GM12865 (cell line): ENCODE data around the gene GAS1.
A peak's percentile ranks its signal among the peaks of the same experiment; 100 is the strongest.

Experiments
- DNase-seq: peaks from one replicate; pipeline ENCODE4 v3.0.0; 2010; ENCODE audit warnings: low read depth
- H3K4me3 ChIP-seq: 2 replicates; pipeline ENCODE4 v1.5.1; 2011; ENCODE audit warnings: mild to moderate bottlenecking, low read depth, low read length, control low read depth
- TF ChIP-seq, protein P1 (sequence below): IDR thresholded peaks from 2 replicates; pipeline ENCODE4 v1.5.1; 2011; ENCODE audit warnings: low read length, control low read depth, low read depth, inconsistent platforms; ENCODE audit not compliant: insufficient read depth; ENCODE audit errors: missing control alignments

GAS1 gene

DNA sequence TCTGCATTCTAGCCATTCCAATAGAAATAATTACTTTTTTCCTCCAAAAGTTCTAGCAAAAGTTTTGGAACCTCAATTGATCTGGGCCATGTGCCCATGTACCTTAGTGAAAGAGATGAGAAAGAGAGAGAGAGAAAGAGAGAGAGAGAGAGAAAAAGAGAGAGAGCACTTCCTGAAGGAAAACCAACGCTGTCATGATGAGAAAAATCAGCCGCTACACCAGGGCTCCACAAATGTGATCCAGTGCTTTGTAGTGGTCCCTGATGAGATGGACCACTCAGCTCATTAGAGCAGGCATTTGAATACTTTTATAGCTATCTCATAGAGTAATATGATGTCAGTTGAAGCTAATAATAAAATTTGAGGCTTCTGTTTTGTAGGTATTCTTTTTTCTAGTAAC, 7.7 kb upstream of the GAS1 start:
- TF ChIP-seq, protein P1, sequence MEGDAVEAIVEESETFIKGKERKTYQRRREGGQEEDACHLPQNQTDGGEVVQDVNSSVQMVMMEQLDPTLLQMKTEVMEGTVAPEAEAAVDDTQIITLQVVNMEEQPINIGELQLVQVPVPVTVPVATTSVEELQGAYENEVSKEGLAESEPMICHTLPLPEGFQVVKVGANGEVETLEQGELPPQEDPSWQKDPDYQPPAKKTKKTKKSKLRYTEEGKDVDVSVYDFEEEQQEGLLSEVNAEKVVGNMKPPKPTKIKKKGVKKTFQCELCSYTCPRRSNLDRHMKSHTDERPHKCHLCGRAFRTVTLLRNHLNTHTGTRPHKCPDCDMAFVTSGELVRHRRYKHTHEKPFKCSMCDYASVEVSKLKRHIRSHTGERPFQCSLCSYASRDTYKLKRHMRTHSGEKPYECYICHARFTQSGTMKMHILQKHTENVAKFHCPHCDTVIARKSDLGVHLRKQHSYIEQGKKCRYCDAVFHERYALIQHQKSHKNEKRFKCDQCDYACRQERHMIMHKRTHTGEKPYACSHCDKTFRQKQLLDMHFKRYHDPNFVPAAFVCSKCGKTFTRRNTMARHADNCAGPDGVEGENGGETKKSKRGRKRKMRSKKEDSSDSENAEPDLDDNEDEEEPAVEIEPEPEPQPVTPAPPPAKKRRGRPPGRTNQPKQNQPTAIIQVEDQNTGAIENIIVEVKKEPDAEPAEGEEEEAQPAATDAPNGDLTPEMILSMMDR: no peak
- no peak overlapping the region for H3K4me3 ChIP-seq
- DNase-seq: no peak

DNA sequence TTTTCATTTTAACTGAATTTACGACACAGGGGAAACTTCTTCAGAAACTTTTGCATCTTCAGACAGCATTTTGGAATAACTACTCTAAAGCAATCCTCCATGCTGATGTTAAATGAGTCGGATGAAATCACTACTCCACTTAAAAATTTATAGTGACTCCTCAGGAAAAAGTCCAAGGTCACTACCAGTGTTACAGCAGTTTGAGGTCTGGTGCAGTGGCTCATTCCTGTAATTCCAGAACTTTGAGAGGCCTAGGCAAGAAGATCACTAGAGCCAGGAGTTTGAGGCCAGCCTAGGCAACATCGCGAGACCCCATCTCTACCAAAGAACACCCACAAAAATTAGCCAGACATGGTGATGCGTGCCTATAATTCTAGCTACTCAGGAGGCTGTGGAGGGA, 5.9 kb upstream of the GAS1 start:
- H3K4me3 ChIP-seq: no peak overlapping the region
- TF ChIP-seq, protein P1: no peak
- no peak for DNase-seq

DNA sequence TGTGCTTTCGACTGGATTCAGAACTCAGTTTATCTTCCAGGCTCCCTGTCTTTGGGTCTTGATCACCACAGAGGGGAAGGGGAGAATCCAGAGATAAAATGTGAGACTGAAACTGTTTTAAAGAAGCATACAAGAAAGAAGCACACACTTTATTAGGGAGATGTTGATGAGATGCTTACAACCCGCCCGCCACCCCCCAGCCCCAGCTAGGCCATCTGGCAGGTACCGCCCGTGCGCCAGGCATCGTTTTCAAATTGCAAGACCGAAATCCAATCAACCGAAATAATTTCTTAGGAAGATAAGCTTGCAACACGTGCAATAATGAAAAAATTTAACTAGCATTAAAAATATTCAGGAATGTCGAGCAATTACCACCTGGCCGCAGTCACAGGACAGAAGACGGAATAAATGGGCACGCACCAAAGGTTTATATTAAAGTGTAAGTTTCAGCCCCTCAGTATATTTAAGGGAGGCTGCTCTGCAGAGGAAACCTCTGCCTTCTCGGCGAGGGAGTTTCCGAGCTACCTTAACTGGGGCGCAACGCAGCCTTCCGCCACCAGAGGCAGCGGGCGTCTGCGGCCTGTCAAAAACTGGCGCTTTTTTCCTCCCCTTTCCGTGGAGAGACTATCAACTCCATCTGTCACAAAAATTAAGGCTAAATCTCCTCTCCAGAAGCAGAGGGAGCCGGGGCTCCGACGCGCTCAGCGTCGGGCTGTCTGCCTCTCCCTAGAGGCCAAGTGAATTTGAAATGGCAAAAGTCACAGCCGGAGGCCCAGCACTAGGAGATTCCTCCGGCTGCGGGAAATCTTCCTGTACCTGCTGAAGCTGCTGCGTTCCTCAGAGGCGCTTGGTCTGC, 996 bp upstream of the GAS1 start:
- TF ChIP-seq, protein P1: peak; percentile 77
- H3K4me3 ChIP-seq: peak overlapping the region; percentile 73
- DNase-seq: peak; percentile 73

DNA sequence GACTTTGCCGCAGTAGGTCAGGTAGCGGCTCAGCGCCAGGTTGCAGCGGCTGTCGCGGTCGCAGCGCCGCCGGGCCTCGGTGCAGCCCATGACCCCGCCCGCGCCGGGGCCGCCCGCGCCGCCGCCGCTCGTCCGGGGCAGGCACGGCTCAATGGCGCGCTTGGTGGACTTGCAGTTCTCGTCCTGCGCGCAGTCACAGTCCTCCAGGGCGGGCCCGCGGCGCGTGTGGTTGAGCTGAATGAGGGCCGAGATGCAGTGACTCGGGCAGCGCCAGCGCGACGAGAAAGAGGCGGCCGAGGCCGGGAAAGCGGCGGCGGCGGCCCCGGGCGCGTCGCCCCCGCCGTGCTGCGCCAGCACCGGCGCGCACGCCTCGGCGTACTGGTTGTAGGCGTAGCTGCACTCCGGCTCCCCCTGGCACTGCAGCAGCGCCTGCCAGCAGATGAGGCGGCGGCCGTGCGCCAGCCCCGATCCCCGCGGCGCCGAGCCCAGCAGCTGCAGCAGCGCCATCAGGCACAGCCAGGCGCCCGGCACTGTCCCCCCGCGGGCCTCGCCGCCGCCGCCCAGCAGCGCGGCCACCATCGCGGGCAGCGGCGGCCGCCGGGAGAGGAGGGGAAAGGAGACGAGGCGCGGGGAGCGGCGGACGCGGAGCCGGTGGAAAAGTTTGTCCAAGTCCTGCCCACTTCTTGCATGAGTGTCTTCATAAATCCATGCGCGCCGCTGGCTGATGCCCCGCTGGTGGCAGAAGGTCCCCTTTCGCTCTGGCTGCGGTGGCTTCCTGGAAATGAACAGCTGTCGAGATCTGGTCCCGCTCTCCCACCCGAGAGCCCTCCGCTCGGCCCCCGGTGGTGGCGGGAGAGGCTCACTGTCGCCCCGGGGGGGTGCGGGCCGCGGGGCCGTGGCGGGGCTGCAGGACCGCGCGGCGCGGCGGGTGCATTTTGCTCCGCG, 833 bp downstream of the GAS1 start:
- peak overlapping the region; percentile 53 for H3K4me3 ChIP-seq
- TF ChIP-seq, protein P1: peak; percentile 2
- peak; percentile 73 for DNase-seq

DNA sequence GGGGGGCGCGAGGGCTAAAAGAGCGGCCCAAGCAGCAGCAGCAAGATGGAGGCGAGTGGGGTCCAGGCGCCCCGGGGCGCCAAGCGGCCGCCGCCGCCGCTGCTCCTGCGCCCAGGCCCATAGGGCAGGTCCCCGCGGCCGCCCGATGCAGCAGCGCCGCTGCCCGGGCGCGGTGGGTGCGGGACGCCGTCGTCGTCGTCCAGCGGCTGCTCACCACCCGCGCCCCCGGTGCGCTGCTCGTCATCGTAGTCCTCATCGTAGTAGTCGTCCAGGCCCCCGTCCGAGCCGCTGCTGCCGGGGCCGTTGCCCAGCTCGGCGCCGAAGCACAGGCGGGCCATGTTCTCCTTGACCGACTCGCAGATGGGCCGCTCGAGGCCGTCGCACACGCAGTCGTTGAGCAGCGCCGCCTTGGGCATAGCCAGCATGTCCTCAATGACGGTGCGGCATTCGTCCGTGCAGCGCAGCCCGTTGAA, 1.5 kb downstream of the GAS1 start:
- TF ChIP-seq, protein P1: no peak
- H3K4me3 ChIP-seq: no peak overlapping the region; the same call in 1 of the 2 replicates
- no peak for DNase-seq

DNA sequence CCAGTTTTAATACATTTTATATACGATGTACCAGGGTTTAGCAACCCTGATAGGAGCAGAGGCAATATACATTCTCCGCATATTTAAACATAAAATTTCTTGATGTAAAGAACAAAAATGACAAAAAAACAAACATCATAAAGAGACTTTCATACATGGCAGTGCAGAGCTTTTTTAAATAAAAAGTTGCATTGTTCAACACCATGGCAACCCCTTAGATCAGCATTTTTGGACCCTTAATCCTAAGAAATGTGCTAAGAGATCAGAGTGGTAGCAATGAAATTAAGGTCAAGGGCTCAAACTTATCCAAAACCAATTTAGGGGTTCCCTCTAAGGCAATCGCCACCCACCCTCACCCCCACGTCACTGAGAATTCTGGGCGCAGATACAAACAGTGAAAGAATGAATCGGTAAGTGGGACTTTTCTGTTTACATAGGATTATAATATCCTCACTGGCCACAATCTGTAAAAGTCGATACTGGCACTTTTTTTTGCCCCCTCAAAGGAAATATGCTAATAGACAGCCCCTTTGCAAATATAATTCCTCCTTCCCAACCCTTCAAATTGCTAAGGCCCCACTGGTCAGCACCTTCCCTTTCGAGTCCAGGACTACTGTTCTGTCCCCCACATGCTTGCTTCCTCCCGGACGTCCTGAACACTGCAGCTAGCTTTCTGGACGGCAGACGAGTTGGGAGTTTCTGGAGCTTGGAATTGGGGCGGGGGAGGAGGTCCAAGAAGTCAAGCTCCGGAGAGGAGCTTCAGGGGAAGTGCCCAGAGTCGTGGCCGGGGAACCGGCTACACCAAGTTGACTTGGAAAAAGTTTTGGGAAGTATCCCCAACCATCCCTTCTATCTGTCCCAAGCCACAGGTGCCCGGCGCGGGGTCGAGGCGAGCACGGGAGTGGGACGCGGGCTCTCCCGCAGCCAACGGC, 2.2 kb downstream of the GAS1 start:
- no peak overlapping the region for H3K4me3 ChIP-seq
- TF ChIP-seq, protein P1: no peak
- DNase-seq: no peak
